ENCODE measurements around the gene KLK10.

DNA sequence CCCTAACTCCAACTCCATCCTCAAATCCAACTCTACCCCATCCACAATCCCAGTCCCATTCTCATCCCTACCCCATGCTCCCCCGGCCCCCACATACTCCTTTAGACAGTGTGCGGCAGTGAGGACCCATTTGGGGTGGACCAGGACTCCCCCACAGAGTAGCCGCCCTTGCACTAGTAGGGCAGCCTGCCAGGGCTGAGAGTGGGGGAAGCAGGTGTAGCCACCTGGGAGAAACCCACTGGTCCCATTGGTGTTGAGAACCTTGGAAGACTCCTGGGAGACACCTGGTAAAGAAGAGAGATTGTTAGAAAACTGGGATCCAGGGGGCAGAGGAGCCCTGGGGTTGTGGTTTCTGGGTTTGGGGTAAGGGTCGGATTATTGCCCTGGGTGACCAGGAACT is 40.8 kb upstream of the KLK10 start:
- no peak for TF ChIP-seq EZH2 (IDR thresholded peaks at IDR 0.05; ENCODE audit: borderline replicate concordance, low read depth, low read length, severe bottlenecking)
- TF ChIP-seq, protein P1, sequence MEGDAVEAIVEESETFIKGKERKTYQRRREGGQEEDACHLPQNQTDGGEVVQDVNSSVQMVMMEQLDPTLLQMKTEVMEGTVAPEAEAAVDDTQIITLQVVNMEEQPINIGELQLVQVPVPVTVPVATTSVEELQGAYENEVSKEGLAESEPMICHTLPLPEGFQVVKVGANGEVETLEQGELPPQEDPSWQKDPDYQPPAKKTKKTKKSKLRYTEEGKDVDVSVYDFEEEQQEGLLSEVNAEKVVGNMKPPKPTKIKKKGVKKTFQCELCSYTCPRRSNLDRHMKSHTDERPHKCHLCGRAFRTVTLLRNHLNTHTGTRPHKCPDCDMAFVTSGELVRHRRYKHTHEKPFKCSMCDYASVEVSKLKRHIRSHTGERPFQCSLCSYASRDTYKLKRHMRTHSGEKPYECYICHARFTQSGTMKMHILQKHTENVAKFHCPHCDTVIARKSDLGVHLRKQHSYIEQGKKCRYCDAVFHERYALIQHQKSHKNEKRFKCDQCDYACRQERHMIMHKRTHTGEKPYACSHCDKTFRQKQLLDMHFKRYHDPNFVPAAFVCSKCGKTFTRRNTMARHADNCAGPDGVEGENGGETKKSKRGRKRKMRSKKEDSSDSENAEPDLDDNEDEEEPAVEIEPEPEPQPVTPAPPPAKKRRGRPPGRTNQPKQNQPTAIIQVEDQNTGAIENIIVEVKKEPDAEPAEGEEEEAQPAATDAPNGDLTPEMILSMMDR (IDR thresholded peaks at IDR 0.05; ENCODE audit: borderline replicate concordance, extremely low read depth, low read length, poor library complexity, severe bottlenecking) = no peak
